Suprapubic skin (tissue), 4 donors: Measurements from ENCODE around the gene ATP5IF1. TPM values are rescaled to one million over a fixed set of nuclear protein-coding genes. Genes with fewer than 3 reads are reported as not detected.

Experiments
- DNase-seq, 2 donors: peaks; one replicate each; pipeline ENCODE4 v3.0.0-alpha.2; 2019; ENCODE audit warnings: low spot score in 2 of 2
- H3K27ac ChIP-seq: fragments of 200-600 bp; sonication (generic); one replicate; pipeline ENCODE4 v1.5.1; 2019
- H3K27me3 ChIP-seq: fragments of 200-600 bp; sonication (generic); one replicate; pipeline ENCODE4 v1.5.1; 2019
- H3K36me3 ChIP-seq: fragments of 200-600 bp; sonication (generic); one replicate; pipeline ENCODE4 v1.5.1; 2019
- H3K4me1 ChIP-seq: fragments of 200-600 bp; sonication (generic); one replicate; pipeline ENCODE4 v1.5.1; 2019
- H3K4me3 ChIP-seq: fragments of 200-600 bp; sonication (generic); one replicate; pipeline ENCODE4 v1.5.1; 2019; ENCODE audit warnings: mild to moderate bottlenecking
- H3K9me3 ChIP-seq: fragments of 200-600 bp; sonication (generic); one replicate; pipeline ENCODE4 v1.5.1; 2019
- EP300 ChIP-seq: sonication (generic); formaldehyde crosslinking; IDR thresholded peaks from one replicate; pipeline ENCODE4 v1.6.1; 2017; ENCODE audit warnings: antibody characterized with exemption
- POLR2A ChIP-seq, 2 donors: fragments of 450-650 bp; IDR thresholded peaks; one replicate each; pipeline ENCODE4 v1.6.1; 2017; ENCODE audit warnings: antibody characterized with exemption in 2 of 2, mild to moderate bottlenecking in 2 of 2, moderate library complexity in 2 of 2
- POLR2AphosphoS5 ChIP-seq, 3 donors: sonication (generic); formaldehyde crosslinking; IDR thresholded peaks; one replicate each; pipeline ENCODE4 v1.6.1; 2017; ENCODE audit warnings: antibody characterized with exemption in 3 of 3
- WGBS: methylation state at CpG from one replicate; pipeline ENCODE4 v1.1.5; 2018; 5-methylcytosine and 5-hydroxymethylcytosine counted together
- total RNA-seq, 4 donors: library from RNA; depleted of rRNA; stranded (reverse); fragments of >200 nt; gene quantifications; one replicate each; pipeline ENCODE4 v1.1.0, GENCODE V29; 2016
- TF ChIP-seq, protein P1 (sequence below), 2 donors: fragments of 200-600 bp in 1 of 2; fragments of 450-650 bp in 1 of 2; sonication (generic) in 1 of 2; IDR thresholded peaks; one replicate each; pipeline ENCODE4 v1.5.1; 2016 to 2019; ENCODE audit warnings: antibody characterized with exemption in 2 of 2, mild to moderate bottlenecking in 1 of 2, moderate library complexity in 1 of 2

Gene ATP5IF1
- total RNA-seq, 4 donors from 2014 or later, result 195 to 277 (median 229) TPM

DNA sequence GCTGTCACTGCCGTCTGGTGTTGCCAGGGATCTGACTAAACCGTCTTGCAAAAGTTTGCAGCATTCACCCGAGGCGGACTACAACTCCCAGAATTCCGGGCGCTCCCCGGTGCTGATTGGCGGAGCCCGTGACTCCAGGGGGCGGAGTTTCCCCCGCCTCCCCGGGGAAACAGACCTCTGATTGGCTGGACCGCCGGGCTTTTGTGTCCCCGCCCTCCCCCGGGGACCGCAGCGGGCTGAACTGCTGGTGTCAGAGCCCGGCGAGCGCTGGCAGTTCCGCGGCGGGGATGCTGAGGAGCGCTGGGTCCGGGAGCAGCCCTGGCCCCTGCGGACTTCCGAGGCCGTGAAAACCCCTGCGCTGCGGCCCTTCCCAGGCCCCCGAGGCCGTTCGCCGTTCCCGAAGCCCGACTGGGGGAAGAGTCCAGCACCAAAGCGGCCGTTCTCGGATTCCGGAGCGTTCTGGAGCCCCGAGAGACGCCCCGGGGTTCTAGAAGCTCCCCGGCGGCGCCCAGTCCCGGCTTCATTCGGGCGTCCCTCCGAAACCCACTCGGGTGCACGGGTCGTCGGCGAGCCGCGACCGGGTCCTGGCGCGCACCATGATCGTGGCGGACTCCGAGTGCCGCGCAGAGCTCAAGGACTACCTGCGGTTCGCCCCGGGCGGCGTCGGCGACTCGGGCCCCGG, 23.5 kb downstream of the ATP5IF1 start, which contains the start of gene SESN2:
TSS of gene SESN2 (plus strand) at position 267 of the 682 bp plus-strand sequence. CDS start at position 597, 330 bp downstream.
- Histone ChIP-seq H3K4me3 (peak within 1 kb of the TSS; percentile 90), H3K27ac (peak within 1 kb of the TSS; percentile 83), H3K4me1 (peaks cover 22% of the 10 kb centered on the region), H3K27me3 (no peaks in the 10 kb centered on the region), H3K36me3 (no peaks in the 10 kb centered on the region), H3K9me3 (no peaks in the 10 kb centered on the region)
- WGBS, result under 1% methylated on average over 23 of the region's 76 CpGs
- DNase-seq, result peak; percentile 100
- TF ChIP-seq, protein P1, sequence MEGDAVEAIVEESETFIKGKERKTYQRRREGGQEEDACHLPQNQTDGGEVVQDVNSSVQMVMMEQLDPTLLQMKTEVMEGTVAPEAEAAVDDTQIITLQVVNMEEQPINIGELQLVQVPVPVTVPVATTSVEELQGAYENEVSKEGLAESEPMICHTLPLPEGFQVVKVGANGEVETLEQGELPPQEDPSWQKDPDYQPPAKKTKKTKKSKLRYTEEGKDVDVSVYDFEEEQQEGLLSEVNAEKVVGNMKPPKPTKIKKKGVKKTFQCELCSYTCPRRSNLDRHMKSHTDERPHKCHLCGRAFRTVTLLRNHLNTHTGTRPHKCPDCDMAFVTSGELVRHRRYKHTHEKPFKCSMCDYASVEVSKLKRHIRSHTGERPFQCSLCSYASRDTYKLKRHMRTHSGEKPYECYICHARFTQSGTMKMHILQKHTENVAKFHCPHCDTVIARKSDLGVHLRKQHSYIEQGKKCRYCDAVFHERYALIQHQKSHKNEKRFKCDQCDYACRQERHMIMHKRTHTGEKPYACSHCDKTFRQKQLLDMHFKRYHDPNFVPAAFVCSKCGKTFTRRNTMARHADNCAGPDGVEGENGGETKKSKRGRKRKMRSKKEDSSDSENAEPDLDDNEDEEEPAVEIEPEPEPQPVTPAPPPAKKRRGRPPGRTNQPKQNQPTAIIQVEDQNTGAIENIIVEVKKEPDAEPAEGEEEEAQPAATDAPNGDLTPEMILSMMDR (IDR thresholded peaks at IDR 0.05), result no peak
- TF ChIP-seq EP300 (no peak), POLR2A (IDR thresholded peaks at IDR 0.05) (peak; percentile 82 to 96), POLR2AphosphoS5 (IDR thresholded peaks at IDR 0.05) (peak; percentile 48 to 79 (median 60))

DNA sequence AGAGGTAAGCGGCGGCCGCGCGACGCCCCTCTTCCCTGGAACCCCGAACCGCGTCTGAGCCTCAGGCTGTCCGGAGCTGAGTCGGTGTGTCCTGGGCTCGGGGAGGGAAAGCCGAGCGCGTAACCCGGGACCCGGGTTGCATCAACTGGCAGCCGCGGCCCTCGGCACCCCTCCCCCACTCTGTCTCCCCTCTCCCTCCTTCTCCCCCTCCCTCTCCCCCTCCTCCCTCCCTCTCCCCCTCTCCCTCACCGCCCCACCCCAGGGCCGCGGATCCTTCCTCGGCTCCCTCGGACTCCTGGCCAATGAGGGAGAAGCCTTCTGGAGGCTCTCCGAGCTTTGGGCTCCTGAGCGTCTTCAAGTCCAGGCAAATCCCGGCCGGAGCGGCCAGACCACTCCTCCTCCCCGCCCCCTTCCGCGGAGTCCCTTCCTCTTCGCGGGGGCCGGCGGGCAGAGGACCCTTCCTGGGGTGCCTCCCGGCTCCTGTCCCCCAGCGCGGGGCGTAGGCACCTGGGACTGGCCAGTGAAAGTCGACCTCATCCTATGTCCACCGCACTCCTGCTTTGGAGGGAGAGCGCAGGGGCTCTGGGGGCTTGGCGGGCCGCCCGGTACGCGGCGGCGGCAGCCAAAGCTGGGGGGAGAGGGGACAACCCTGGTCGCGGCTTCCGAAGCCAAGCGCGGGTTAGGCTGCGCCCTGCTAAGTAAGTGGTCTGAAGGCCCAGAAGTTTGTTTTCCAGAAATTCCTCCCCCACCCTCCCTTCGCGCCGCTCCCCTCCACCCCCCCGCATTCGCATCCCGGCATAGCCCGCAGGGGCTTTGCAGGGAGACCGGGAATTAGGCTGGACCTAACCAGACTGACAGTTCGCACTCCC, 24.2 kb downstream of the ATP5IF1 start:
- Histone ChIP-seq H3K36me3 (no peaks in the 10 kb centered on the region), H3K27ac (peak overlapping the region; percentile 83), H3K4me1 (peaks cover 22% of the 10 kb centered on the region), H3K27me3 (no peaks in the 10 kb centered on the region), H3K9me3 (no peaks in the 10 kb centered on the region), H3K4me3 (peak overlapping the region; percentile 90)
- 3% methylated on average over 27 of the region's 66 CpGs for WGBS
- peak; percentile 87 to 89 for DNase-seq
- TF ChIP-seq, protein P1 (IDR thresholded peaks at IDR 0.05), result no peak
- TF ChIP-seq POLR2A (IDR thresholded peaks at IDR 0.05) (no peak), POLR2AphosphoS5 (IDR thresholded peaks at IDR 0.05) (no peak), EP300 (no peak)

- Histone ChIP-seq H3K27ac (no peak overlapping the region), H3K36me3 (no peaks in the 10 kb centered on the region), H3K4me1 (peaks cover 22% of the 10 kb centered on the region), H3K27me3 (no peaks in the 10 kb centered on the region), H3K4me3 (peak overlapping the region; percentile 90), H3K9me3 (no peaks in the 10 kb centered on the region)
- 64% methylated on average over 7 of the region's 7 CpGs for WGBS
- TF ChIP-seq POLR2A (IDR thresholded peaks at IDR 0.05) (no peak), EP300 (no peak), POLR2AphosphoS5 (IDR thresholded peaks at IDR 0.05) (no peak)
- TF ChIP-seq, protein P1 (IDR thresholded peaks at IDR 0.05), result no peak
- no peak for DNase-seq
Measured at GRCh38 chr1:28260803-28261174, 24.9 kb downstream of the ATP5IF1 start.

GRCh38 chr1:28264897-28265296, 29.0 kb downstream of the ATP5IF1 start:
- WGBS, result 100% methylated on average over 1 of the region's 1 CpG
- H3K4me1 ChIP-seq, result peaks cover 14% of the 10 kb centered on the region
- H3K4me3 ChIP-seq, result no peak overlapping the region
- no peaks in the 10 kb centered on the region for H3K9me3 ChIP-seq
- H3K36me3 ChIP-seq, result no peaks in the 10 kb centered on the region
- H3K27me3 ChIP-seq, result no peaks in the 10 kb centered on the region
- DNase-seq, result no peak
- H3K27ac ChIP-seq, result no peak overlapping the region
- TF ChIP-seq EP300, result no peak
- TF ChIP-seq POLR2AphosphoS5 (IDR thresholded peaks at IDR 0.05), result no peak
- TF ChIP-seq, protein P1 (IDR thresholded peaks at IDR 0.05), result no peak
- TF ChIP-seq POLR2A (IDR thresholded peaks at IDR 0.05), result no peak

DNA sequence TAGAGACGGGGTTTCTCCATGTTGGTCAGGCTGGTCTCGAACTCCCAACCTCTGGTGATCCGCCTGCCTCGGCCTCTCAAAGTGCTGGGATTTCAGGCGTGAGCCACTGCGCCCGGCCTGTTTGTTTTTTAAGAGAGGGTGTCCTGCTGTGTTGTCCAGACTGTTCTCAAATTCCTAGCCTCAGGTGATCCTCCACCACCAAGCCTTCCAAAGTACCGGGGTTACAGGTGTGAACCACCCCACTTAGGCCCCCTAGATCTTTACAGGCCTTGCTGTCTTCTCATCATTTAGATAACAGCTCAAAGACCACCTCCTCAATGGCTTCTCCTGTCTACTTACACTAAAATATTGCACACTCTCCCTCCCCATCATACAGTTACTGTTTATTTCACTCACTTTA, 29.7 kb downstream of the ATP5IF1 start:
- TF ChIP-seq POLR2A (IDR thresholded peaks at IDR 0.05) (no peak), POLR2AphosphoS5 (IDR thresholded peaks at IDR 0.05) (no peak), EP300 (no peak)
- TF ChIP-seq, protein P1 (IDR thresholded peaks at IDR 0.05), result no peak
- peaks cover 10% of the 10 kb centered on the region for H3K4me1 ChIP-seq

More for the DNA sequence above, 29.7 kb downstream of the ATP5IF1 start:
- H3K36me3 ChIP-seq, result peaks cover 3% of the 10 kb centered on the region
- WGBS, result 88% methylated on average over 8 of the region's 8 CpGs
- no peak overlapping the region for H3K4me3 ChIP-seq
- no peak overlapping the region for H3K27ac ChIP-seq
- no peak for DNase-seq
- no peaks in the 10 kb centered on the region for H3K27me3 ChIP-seq
- no peaks in the 10 kb centered on the region for H3K9me3 ChIP-seq
